Measurements from ENCODE around the gene SH3RF3. TPM values are rescaled to one million over a fixed set of nuclear protein-coding genes. Genes with fewer than 3 reads are reported as not detected.
A peak's percentile ranks its signal among the peaks of the same experiment; 100 is the strongest.

The SH3RF3 gene
- total and polyA plus RNA-seq, 2 donors (not counting 1 experiment from before 2014, with no cell fraction given), result 8.3 to 10.1 TPM

GRCh38 chr2:109463891-109464290 is 334.9 kb downstream of the SH3RF3 start:
- no peaks in the 10 kb centered on the region for H3K36me3 ChIP-seq (ENCODE audit: control insufficient read depth, insufficient read depth, low read length)
- no peak overlapping the region for H3K4me3 ChIP-seq (replicated peaks in 1 of 4; ENCODE audit: control extremely low read depth in 1 of 4, insufficient read depth in 1 of 4, low read depth in 3 of 4, low read length in 4 of 4)
- DNase-seq (ENCODE audit: low read depth in 2 of 2), result no peak
- no peaks in the 10 kb centered on the region for H3K27me3 ChIP-seq (ENCODE audit: control insufficient read depth, insufficient read depth, low read length)
- H4K20me1 ChIP-seq (ENCODE audit: control insufficient read depth, extremely low read depth, insufficient read depth, low read length), result no peaks in the 10 kb centered on the region
- no peaks in the 10 kb centered on the region for H3K4me1 ChIP-seq (ENCODE audit: control insufficient read depth, extremely low read depth, insufficient read depth, low read length)
- no peaks in the 10 kb centered on the region for H3K9me3 ChIP-seq (ENCODE audit: control insufficient read depth, insufficient read depth, low read depth, low read length)
- no peak overlapping the region for H3K27ac ChIP-seq (ENCODE audit: insufficient read depth, low read length)
- TF ChIP-seq CTCF (conservative IDR thresholded peaks at IDR 0.05 in 1 of 2, IDR thresholded peaks at IDR 0.05 in 1 of 2; ENCODE audit: low read depth in 1 of 2, low read length in 2 of 2), result no peak
- no peak for TF ChIP-seq EZH2 (IDR thresholded peaks at IDR 0.05; ENCODE audit: low read length, missing control alignments)
- H3K9ac ChIP-seq (ENCODE audit: insufficient read depth, low read length), result no peak overlapping the region
- no peak overlapping the region for H3K4me2 ChIP-seq (ENCODE audit: extremely low read depth, insufficient read depth, low read length)
- H3K79me2 ChIP-seq (ENCODE audit: control insufficient read depth, insufficient read depth, low read length), result no peaks in the 10 kb centered on the region
- H2AFZ ChIP-seq (ENCODE audit: low read length), result no peak overlapping the region

GRCh38 chr2:109466674-109467575 is 337.9 kb downstream of the SH3RF3 start:
- DNase-seq (ENCODE audit: low read depth in 2 of 2), result peak; percentile 47 to 79
- Histone ChIP-seq H3K9ac (ENCODE audit: insufficient read depth, low read length) (no peak overlapping the region), H2AFZ (ENCODE audit: low read length) (no peak overlapping the region), H3K4me2 (ENCODE audit: extremely low read depth, insufficient read depth, low read length) (no peak overlapping the region), H3K36me3 (ENCODE audit: control insufficient read depth, insufficient read depth, low read length) (no peaks in the 10 kb centered on the region), H3K79me2 (ENCODE audit: control insufficient read depth, insufficient read depth, low read length) (no peaks in the 10 kb centered on the region), H3K27ac (ENCODE audit: insufficient read depth, low read length) (no peak overlapping the region), H3K27me3 (ENCODE audit: control insufficient read depth, insufficient read depth, low read length) (no peaks in the 10 kb centered on the region), H4K20me1 (ENCODE audit: control insufficient read depth, extremely low read depth, insufficient read depth, low read length) (no peaks in the 10 kb centered on the region), H3K4me3 (replicated peaks in 1 of 4; ENCODE audit: control extremely low read depth in 1 of 4, insufficient read depth in 1 of 4, low read depth in 3 of 4, low read length in 4 of 4) (no peak overlapping the region), H3K4me1 (ENCODE audit: control insufficient read depth, extremely low read depth, insufficient read depth, low read length) (peaks cover 5% of the 10 kb centered on the region), H3K9me3 (ENCODE audit: control insufficient read depth, insufficient read depth, low read depth, low read length) (no peaks in the 10 kb centered on the region)
- TF ChIP-seq EZH2 (IDR thresholded peaks at IDR 0.05; ENCODE audit: low read length, missing control alignments) (no peak), CTCF (conservative IDR thresholded peaks at IDR 0.05 in 1 of 2, IDR thresholded peaks at IDR 0.05 in 1 of 2; ENCODE audit: low read depth in 1 of 2, low read length in 2 of 2) (peak in 1 of 2 donors; percentile 14)

GRCh38 chr2:109467701-109468100 is 338.7 kb downstream of the SH3RF3 start:
- H2AFZ ChIP-seq (ENCODE audit: low read length), result no peak overlapping the region
- DNase-seq (ENCODE audit: low read depth in 2 of 2), result peak in 1 of 2 donors; percentile 27
- no peaks in the 10 kb centered on the region for H4K20me1 ChIP-seq (ENCODE audit: control insufficient read depth, extremely low read depth, insufficient read depth, low read length)
- no peaks in the 10 kb centered on the region for H3K9me3 ChIP-seq (ENCODE audit: control insufficient read depth, insufficient read depth, low read depth, low read length)
- no peaks in the 10 kb centered on the region for H3K27me3 ChIP-seq (ENCODE audit: control insufficient read depth, insufficient read depth, low read length)
- TF ChIP-seq EZH2 (IDR thresholded peaks at IDR 0.05; ENCODE audit: low read length, missing control alignments), result no peak
- TF ChIP-seq CTCF (conservative IDR thresholded peaks at IDR 0.05 in 1 of 2, IDR thresholded peaks at IDR 0.05 in 1 of 2; ENCODE audit: low read depth in 1 of 2, low read length in 2 of 2), result no peak
- no peaks in the 10 kb centered on the region for H3K36me3 ChIP-seq (ENCODE audit: control insufficient read depth, insufficient read depth, low read length)
- no peaks in the 10 kb centered on the region for H3K79me2 ChIP-seq (ENCODE audit: control insufficient read depth, insufficient read depth, low read length)
- H3K4me1 ChIP-seq (ENCODE audit: control insufficient read depth, extremely low read depth, insufficient read depth, low read length), result peaks cover 5% of the 10 kb centered on the region
- H3K4me2 ChIP-seq (ENCODE audit: extremely low read depth, insufficient read depth, low read length), result no peak overlapping the region
- no peak overlapping the region for H3K4me3 ChIP-seq (replicated peaks in 1 of 4; ENCODE audit: control extremely low read depth in 1 of 4, insufficient read depth in 1 of 4, low read depth in 3 of 4, low read length in 4 of 4)
- no peak overlapping the region for H3K27ac ChIP-seq (ENCODE audit: insufficient read depth, low read length)
- no peak overlapping the region for H3K9ac ChIP-seq (ENCODE audit: insufficient read depth, low read length)

All from fibroblast of lung (primary cell).